ENCODE results near the gene PRDM16. TPM values are rescaled to one million over a fixed set of nuclear protein-coding genes. Genes with fewer than 3 reads are reported as not detected.

PRDM16 gene
- total and polyA plus RNA-seq, 2 of the 8 experiments (the other 6 are each of a cell fraction or from before 2014, with no cell fraction given), result 0.39 to 0.43 TPM

DNA sequence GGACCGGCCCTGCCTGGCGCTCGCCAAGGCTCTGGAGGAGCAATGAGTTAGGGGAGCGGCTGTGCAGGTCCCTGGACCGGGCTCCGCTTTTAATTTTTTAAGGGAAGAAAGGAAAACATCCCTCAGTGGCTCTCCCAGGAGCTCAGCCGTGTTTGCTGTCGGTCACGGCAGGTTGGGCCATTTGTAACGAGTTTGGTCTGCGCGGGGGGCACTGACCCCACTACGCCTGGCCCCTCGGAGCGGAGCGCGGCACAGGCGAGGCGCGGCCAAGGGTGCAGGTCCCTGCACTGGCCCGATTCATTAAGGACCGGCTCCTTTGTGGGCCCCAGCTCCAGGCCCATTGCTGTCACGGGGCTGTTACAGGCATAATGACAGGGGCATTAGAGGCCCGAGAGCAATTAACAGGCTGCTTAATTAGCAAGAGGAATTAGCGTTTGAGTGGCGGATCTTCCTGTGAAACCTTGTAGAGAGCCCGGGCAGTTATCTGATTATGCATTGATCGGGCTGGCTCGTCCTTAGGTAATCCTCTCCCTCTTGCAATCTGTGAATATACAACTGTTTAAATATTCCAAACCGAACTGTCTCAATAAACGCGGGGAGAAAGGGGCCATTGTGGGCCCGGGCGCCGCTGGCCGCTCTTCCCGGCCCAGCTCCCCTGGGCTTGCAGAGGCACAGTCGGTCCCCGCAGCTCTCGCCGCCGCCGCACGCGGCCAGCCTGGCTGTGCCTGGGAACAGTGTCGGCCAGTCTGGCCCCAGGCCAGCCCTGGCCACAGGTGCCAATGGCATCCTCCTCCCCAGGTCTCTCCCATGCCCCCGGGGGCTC, 56.8 kb downstream of the PRDM16 start:
- Histone ChIP-seq H2BK20ac (ENCODE audit: low read length) (no peak overlapping the region), H3K56ac (replicated peaks; ENCODE audit: insufficient read length, low read depth, low read length) (no peak overlapping the region), H3K23ac (ENCODE audit: insufficient read length) (no peak overlapping the region), H2AK5ac (ENCODE audit: low read depth, low read length) (no peak overlapping the region), H3K18ac (ENCODE audit: extremely low read depth, low read length) (no peak overlapping the region), H3K27me3 (replicated peaks in 1 of 4; ENCODE audit: control insufficient read depth in 3 of 4, extremely low read depth in 1 of 4, insufficient read depth in 3 of 4, low read length in 3 of 4) (peaks cover 0 to 3% (median 0%) of the 10 kb centered on the region in 4 experiments; a peak in 1 of 7 replicates), H4K20me1 (replicated peaks in 1 of 2; ENCODE audit: control insufficient read depth in 1 of 2, insufficient read depth in 2 of 2, low read length in 2 of 2) (peaks cover 0 to 2% of the 10 kb centered on the region in 2 experiments), H2AFZ (ENCODE audit: low read length) (no peak overlapping the region), H3K9me3 (ENCODE audit: insufficient read depth in 2 of 2, low read depth in 1 of 2, low read length in 1 of 2) (no peaks in the 10 kb centered on the region), H3K4ac (replicated peaks; ENCODE audit: insufficient read length, low read depth, low read length) (no peak overlapping the region), H3K23me2 (ENCODE audit: low read depth, low read length) (no peaks in the 10 kb centered on the region), H4K91ac (replicated peaks; ENCODE audit: insufficient read length, low read length) (no peak overlapping the region), H3K79me2 (ENCODE audit: control insufficient read depth in 1 of 2, insufficient read depth in 2 of 2, low read length in 2 of 2) (no peaks in the 10 kb centered on the region), H3K27ac (ENCODE audit: low read depth, low read length) (no peak overlapping the region), H2BK120ac (replicated peaks; ENCODE audit: low read depth, low read length) (no peak overlapping the region), H3K4me2 (ENCODE audit: insufficient read depth in 1 of 2, low read depth in 2 of 2, low read length in 2 of 2) (no peak overlapping the region), H3K4me1 (replicated peaks in 1 of 4; ENCODE audit: control insufficient read depth in 3 of 4, insufficient read depth in 4 of 4, low read length in 3 of 4) (no peaks in the 10 kb centered on the region; a peak in 3 of 7 replicates), H2BK15ac (ENCODE audit: low read length) (no peak overlapping the region), H3K9ac (replicated peaks in 1 of 4; ENCODE audit: extremely low read depth in 1 of 4, low read depth in 3 of 4, low read length in 3 of 4) (no peak overlapping the region), H2BK12ac (ENCODE audit: low read depth, low read length) (no peak overlapping the region), H4K5ac (ENCODE audit: insufficient read length, low read depth, low read length) (no peak overlapping the region), H4K8ac (ENCODE audit: extremely low read depth, insufficient read depth, low read length) (no peak overlapping the region), H3K36me3 (ENCODE audit: control insufficient read depth in 2 of 4, insufficient read depth in 4 of 4, low read length in 3 of 4) (no peaks in the 10 kb centered on the region), H3K14ac (ENCODE audit: insufficient read length) (no peak overlapping the region), H3K79me1 (ENCODE audit: low read depth, low read length) (no peaks in the 10 kb centered on the region; the same call in 1 of the 2 replicates), H2BK5ac (ENCODE audit: low read depth, low read length) (no peak overlapping the region), H3K4me3 (ENCODE audit: extremely low read depth in 1 of 4, insufficient read depth in 2 of 4, low read depth in 3 of 4, low read length in 4 of 4) (no peak overlapping the region)
- 88% methylated on average over 37 of the region's 47 CpGs; no CpG with 5 or more reads in 1 of the 2 experiments for WGBS, 2 experiments (ENCODE audit: extremely low coverage in 1 of 2, insufficient coverage in 1 of 2, insufficient read length in 1 of 2, insufficient replicate concordance in 2 of 2, low coverage in 1 of 2, low lambda C conversion rate in 2 of 2, missing lambda C conversion rate in 1 of 2)
- ChIA-PET POLR2A (ENCODE audit: partially characterized antibody) (no interaction called here), CTCF (ENCODE audit: partially characterized antibody) (interaction anchor here (0.9 to 1.8 kb wide), 4 partner anchors 9 to 696 kb away, joined by 3 to 6 read pairs (median 4); no protein-coding TSS in a partner anchor)
- FAIRE-seq (no peak), DNase-seq (ENCODE audit: low read depth in 1 of 2, low spot score in 2 of 2) (no peak)
- TF ChIP-seq TBP (IDR thresholded peaks at IDR 0.05; ENCODE audit: low read depth, low read length) (no peak), TAF7 (optimal IDR thresholded peaks at IDR 0.05; ENCODE audit: borderline replicate concordance, low read depth, low read length) (no peak), EP300 (IDR thresholded peaks at IDR 0.05; ENCODE audit: borderline replicate concordance in 1 of 2, low read depth in 2 of 2, low read length in 2 of 2) (no peak), SUZ12 (IDR thresholded peaks at IDR 0.05; ENCODE audit: low read length) (no peak), YY1 (IDR thresholded peaks at IDR 0.05; ENCODE audit: low read depth, low read length) (no peak), SP1 (IDR thresholded peaks at IDR 0.05; ENCODE audit: low read depth, low read length) (no peak), RXRA (IDR thresholded peaks at IDR 0.05; ENCODE audit: insufficient read depth, low read depth, low read length) (no peak), TEAD4 (IDR thresholded peaks at IDR 0.05; ENCODE audit: low read depth, low read length) (no peak), SIRT6 (IDR thresholded peaks at IDR 0.05; ENCODE audit: low read length) (no peak)

All from H1 (cell line).